ENCODE measurements around the gene ADH1C.
"Not testable (repeated sequence)": the region's sequence is repeated elsewhere in the genome, so short reads cannot be mapped to it uniquely, and the experiment has no call there.

The ADH1C gene

DNA sequence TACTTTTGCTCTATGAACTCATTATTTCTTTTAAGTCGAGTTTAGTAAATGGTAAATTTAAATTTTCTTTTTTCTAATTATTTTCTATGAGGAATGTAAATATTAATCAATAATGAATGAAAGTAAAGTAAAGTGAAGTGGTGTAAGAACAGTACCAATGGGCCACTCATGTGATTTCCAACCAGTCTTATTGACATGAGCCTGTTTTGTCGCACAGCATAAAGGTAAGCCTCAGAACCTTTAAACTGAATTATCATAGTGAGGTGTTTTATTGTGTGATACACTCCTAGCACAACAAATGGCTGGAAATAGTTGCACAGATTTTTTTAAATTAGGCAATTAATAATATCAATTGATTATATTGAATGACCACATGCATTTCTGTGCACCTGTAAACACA is 1.1 kb downstream of the ADH1C start:
- H3K27ac ChIP-seq: no peak overlapping the region; the same call in 1 of the 2 replicates
- TF ChIP-seq, protein P1, sequence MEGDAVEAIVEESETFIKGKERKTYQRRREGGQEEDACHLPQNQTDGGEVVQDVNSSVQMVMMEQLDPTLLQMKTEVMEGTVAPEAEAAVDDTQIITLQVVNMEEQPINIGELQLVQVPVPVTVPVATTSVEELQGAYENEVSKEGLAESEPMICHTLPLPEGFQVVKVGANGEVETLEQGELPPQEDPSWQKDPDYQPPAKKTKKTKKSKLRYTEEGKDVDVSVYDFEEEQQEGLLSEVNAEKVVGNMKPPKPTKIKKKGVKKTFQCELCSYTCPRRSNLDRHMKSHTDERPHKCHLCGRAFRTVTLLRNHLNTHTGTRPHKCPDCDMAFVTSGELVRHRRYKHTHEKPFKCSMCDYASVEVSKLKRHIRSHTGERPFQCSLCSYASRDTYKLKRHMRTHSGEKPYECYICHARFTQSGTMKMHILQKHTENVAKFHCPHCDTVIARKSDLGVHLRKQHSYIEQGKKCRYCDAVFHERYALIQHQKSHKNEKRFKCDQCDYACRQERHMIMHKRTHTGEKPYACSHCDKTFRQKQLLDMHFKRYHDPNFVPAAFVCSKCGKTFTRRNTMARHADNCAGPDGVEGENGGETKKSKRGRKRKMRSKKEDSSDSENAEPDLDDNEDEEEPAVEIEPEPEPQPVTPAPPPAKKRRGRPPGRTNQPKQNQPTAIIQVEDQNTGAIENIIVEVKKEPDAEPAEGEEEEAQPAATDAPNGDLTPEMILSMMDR (conservative IDR thresholded peaks at IDR 0.05): no peak

DNA sequence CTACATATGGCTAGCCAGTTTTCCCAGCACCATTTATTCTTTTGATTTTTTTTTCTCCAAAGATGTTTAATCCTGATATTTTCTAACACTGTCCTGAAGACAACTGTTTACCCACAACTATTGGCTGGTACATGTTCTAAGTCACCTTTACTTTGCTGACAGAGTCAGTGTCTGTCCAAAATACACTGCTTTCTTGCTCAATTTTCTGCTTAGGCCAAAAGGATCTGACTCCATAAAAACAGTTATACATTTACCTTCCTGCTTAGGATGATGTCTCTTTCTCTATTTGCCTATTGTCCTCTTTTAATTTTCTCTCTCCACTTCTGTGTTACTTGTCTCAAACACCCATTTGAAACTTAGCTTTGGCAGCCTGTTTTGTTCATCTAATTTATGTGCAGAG is 3.2 kb downstream of the ADH1C start:
- no peak overlapping the region for H3K27ac ChIP-seq
- TF ChIP-seq, protein P1 (conservative IDR thresholded peaks at IDR 0.05): no peak

DNA sequence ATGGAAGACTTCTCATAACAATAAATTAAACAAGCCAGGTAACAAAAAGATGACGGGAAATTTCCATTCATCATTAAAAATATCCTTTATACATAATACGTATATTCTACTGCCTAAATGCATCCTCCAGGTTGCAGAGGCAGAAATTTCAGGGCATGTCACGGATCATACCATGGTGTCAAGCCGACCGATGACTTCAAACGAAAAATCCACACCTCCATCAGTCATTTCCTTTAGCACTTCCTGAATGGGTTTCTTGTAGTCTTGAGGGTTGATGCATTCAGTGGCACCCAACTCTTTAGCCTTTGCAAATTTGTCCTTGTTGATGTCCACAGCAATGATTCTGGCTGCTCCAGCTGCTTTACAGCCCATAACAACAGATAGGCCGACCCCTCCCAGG is 9.9 kb downstream of the ADH1C start:
- not testable (repeated sequence) for H3K27ac ChIP-seq

DNA sequence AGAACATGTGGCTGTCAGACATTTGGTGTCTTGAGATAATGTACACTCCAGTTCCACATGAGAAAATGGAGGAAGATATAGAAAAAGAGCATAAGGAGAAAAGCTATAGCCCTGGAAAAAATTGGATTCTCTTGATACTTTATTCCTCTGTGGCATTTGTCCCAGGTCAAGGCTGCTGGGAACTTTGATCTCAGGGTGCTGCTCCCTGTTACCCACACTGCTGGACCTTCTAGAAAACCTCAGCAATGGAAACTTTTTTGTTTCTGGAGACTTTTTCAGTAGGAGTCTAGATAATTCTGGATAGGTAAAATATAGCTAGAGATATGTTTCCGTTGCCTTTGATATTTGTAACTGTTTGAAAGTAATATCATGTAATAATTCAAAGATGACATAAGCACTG is 11.1 kb downstream of the ADH1C start:
- no peak overlapping the region for H3K27ac ChIP-seq
- TF ChIP-seq, protein P1 (conservative IDR thresholded peaks at IDR 0.05): no peak

DNA sequence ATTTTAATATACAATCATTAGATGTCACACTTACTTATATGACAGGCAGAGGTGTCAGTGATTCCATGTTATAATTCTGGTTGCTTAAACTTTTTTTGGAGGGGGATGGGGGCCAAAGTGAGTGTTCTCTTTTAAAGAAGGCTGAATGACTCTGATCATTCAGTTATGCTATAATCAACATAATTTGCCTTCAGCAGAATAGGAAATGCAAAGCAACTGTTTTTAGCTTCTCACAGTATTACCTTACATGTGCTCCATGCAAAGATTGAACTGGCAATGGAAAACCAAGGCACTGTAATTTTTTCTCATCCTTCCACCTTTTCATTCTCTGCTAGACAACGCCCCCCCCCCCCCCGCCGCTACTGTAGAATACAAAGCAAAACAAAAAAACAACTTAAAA is 13.4 kb downstream of the ADH1C start:
- TF ChIP-seq, protein P1 (conservative IDR thresholded peaks at IDR 0.05): no peak
- no peak overlapping the region for H3K27ac ChIP-seq

DNA sequence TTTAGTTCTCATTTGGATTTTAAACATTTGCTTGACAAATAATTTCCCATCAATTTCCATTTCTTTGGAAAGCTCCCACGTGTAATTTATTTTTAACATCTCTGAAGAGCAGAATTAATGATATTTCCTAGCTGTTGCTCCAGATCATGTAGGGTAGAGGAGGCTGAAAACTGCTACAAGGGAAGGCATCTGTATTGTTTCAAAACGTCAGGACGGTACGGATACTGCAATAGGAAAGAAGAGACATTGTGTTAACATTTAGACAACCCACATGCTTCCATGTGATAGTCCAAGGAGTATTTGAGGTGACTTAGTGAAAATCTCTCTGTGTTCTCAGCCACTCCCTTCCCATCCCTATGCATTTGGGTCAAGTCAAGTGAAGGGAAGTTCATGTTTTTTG is 16.0 kb downstream of the ADH1C start:
- TF ChIP-seq, protein P1 (conservative IDR thresholded peaks at IDR 0.05): no peak
- H3K27ac ChIP-seq: no peak overlapping the region

DNA sequence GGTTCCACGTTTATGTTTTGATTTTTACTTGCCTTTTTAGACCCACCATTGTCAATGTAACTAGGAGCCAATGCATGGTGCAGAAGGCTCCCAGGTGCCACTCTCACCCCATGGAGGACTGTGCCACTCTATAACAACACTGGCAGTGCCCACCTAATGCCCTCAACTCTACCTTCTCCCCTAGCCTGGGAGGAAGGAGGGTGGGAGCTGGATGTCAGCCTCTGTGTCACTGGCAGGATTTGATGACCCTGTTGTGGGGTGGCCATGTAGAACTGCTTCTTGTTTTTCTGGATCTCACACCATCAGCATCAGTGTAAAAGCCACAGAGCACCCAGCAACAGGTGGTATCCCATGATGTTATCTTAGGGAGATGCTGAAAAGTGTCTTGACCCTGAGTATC is 17.7 kb downstream of the ADH1C start:
- H3K27ac ChIP-seq: no peak overlapping the region
- TF ChIP-seq, protein P1 (conservative IDR thresholded peaks at IDR 0.05): no peak

DNA sequence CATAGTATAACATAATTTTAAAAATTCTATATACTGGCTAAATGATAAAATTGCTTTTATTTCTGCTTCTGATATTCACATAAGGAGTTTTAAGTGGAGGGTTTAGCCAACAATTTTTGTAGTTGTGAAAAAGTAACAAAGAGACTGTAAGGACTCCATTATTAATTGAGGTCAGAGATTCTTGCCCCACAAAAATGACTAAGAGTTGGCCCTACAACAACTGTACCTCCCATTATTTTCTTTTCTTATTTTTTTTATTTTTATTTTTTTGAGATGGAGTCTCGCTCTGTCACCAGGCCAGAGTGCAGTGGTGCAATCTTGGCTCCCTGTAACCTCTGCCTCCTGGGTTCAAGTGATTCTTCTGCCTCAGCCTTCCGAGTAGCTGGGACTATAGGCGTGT is 21.9 kb downstream of the ADH1C start:
- no peak overlapping the region for H3K27ac ChIP-seq
- TF ChIP-seq, protein P1 (conservative IDR thresholded peaks at IDR 0.05): no peak

Data from VCaP (cell line).